ENCODE results near the gene C17orf75. TPM values are rescaled to one million over a fixed set of nuclear protein-coding genes. Genes with fewer than 3 reads are reported as not detected.

Gene C17orf75
- polyA plus RNA-seq, 3 donors, result 4.1 to 5.7 (median 5.0) TPM

DNA sequence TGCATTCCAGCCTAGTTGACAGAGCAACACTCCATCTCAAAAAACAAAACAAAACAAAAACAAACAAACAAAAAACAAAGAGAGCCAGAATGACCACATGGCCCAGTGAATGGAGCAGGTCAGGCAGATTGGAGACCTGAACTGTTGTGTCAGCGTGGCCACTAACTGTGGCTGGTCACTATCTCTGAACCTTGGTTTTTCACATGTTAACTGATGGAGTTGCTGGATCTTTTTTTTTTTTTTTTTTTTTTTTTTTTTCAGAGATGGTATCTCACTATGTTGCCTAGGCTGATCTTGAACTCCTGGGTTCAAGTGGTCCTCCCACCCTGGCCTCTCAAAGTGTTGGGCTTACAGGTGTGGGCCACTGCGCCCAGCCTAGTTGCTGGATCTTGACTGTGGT is 44.5 kb downstream of the C17orf75 start:
- no peaks in the 10 kb centered on the region for H3K9me3 Mint-ChIP-seq
- H3K27me3 Mint-ChIP-seq (ENCODE audit: low read depth in 3 of 3), result peaks cover 2 to 11% (median 3%) of the 10 kb centered on the region in 3 donors
- Histone ChIP-seq H2AFZ (ENCODE audit: insufficient read depth, low read depth, low read length, poor library complexity, severe bottlenecking) (no peak overlapping the region), H3K27ac (ENCODE audit: low read depth in 1 of 2, low read length in 2 of 2) (no peak overlapping the region), H4K20me1 (ENCODE audit: insufficient read depth, low read length) (no peaks in the 10 kb centered on the region), H3K4me2 (replicated peaks; ENCODE audit: extremely low read depth, low read length, poor library complexity, severe bottlenecking) (no peak overlapping the region), H3K4me1 (ENCODE audit: control insufficient read depth in 1 of 2, insufficient read depth in 2 of 2, low read length in 2 of 2) (no peaks in the 10 kb centered on the region), H3K79me2 (ENCODE audit: insufficient read depth, low read length) (no peaks in the 10 kb centered on the region), H3K4me3 (replicated peaks in 1 of 3; ENCODE audit: low read depth in 2 of 3, low read length in 3 of 3) (no peak overlapping the region), H3K36me3 (replicated peaks in 1 of 2; ENCODE audit: control insufficient read depth in 1 of 2, insufficient read depth in 2 of 2, low read length in 2 of 2) (no peaks in the 10 kb centered on the region), H3K9me3 (replicated peaks in 1 of 2; ENCODE audit: control insufficient read depth in 1 of 2, insufficient read depth in 1 of 2, low read length in 2 of 2) (no peaks in the 10 kb centered on the region), H3K9ac (ENCODE audit: insufficient read depth, low read length, poor library complexity, severe bottlenecking) (no peak overlapping the region), H3K27me3 (ENCODE audit: control insufficient read depth in 2 of 2, insufficient read depth in 2 of 2, low read length in 2 of 2) (no peaks in the 10 kb centered on the region)
- 100% methylated on average over 1 of the region's 2 CpGs for WGBS (ENCODE audit: insufficient coverage)
- TF ChIP-seq, protein P1, sequence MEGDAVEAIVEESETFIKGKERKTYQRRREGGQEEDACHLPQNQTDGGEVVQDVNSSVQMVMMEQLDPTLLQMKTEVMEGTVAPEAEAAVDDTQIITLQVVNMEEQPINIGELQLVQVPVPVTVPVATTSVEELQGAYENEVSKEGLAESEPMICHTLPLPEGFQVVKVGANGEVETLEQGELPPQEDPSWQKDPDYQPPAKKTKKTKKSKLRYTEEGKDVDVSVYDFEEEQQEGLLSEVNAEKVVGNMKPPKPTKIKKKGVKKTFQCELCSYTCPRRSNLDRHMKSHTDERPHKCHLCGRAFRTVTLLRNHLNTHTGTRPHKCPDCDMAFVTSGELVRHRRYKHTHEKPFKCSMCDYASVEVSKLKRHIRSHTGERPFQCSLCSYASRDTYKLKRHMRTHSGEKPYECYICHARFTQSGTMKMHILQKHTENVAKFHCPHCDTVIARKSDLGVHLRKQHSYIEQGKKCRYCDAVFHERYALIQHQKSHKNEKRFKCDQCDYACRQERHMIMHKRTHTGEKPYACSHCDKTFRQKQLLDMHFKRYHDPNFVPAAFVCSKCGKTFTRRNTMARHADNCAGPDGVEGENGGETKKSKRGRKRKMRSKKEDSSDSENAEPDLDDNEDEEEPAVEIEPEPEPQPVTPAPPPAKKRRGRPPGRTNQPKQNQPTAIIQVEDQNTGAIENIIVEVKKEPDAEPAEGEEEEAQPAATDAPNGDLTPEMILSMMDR (IDR thresholded peaks at IDR 0.05), result no peak
- no peak overlapping the region for H3K4me3 Mint-ChIP-seq
- H3K36me3 Mint-ChIP-seq, result no peaks in the 10 kb centered on the region
- H3K27ac Mint-ChIP-seq, result no peak overlapping the region
- no peak for DNase-seq
- peaks cover 6% of the 10 kb centered on the region for H3K4me1 Mint-ChIP-seq
- intact Hi-C loops (cut with micrococcal nuclease), result no loop called here

DNA sequence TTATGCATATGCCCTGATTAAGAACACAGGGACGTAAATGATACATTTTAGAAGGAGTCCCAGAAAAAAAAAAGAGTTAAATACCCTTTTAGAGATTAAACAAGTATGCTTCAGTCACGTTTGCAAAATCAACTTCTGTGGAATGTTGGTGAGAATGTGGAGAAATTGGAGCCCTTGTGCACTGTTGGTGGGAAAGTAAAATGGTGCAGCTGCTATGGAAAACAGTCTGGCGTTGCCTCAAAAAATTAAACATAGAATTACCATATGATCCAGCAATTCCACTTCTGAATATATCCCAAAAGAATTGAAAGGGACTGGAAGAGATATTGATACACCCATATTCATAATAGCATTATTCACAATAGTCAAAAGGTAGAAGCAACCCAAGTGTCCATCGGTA is 49.9 kb downstream of the C17orf75 start:
- Mint-ChIP-seq H3K4me3 (no peak overlapping the region), H3K27me3 (ENCODE audit: low read depth in 3 of 3) (peaks cover 0 to 13% (median 2%) of the 10 kb centered on the region in 3 donors), H3K27ac (no peak overlapping the region), H3K4me1 (peaks cover 26% of the 10 kb centered on the region), H3K9me3 (no peaks in the 10 kb centered on the region), H3K36me3 (peaks cover 0 to 7% of the 10 kb centered on the region in 2 donors)
- Histone ChIP-seq H3K4me3 (replicated peaks in 1 of 3; ENCODE audit: low read depth in 2 of 3, low read length in 3 of 3) (no peak overlapping the region), H3K4me2 (replicated peaks; ENCODE audit: extremely low read depth, low read length, poor library complexity, severe bottlenecking) (no peak overlapping the region), H3K79me2 (ENCODE audit: insufficient read depth, low read length) (no peaks in the 10 kb centered on the region), H3K9ac (ENCODE audit: insufficient read depth, low read length, poor library complexity, severe bottlenecking) (no peak overlapping the region), H4K20me1 (ENCODE audit: insufficient read depth, low read length) (no peaks in the 10 kb centered on the region), H3K4me1 (ENCODE audit: control insufficient read depth in 1 of 2, insufficient read depth in 2 of 2, low read length in 2 of 2) (peaks cover 16 to 19% of the 10 kb centered on the region in 2 donors), H3K27me3 (ENCODE audit: control insufficient read depth in 2 of 2, insufficient read depth in 2 of 2, low read length in 2 of 2) (no peaks in the 10 kb centered on the region), H3K9me3 (replicated peaks in 1 of 2; ENCODE audit: control insufficient read depth in 1 of 2, insufficient read depth in 1 of 2, low read length in 2 of 2) (no peaks in the 10 kb centered on the region), H3K36me3 (replicated peaks in 1 of 2; ENCODE audit: control insufficient read depth in 1 of 2, insufficient read depth in 2 of 2, low read length in 2 of 2) (no peaks in the 10 kb centered on the region), H2AFZ (ENCODE audit: insufficient read depth, low read depth, low read length, poor library complexity, severe bottlenecking) (no peak overlapping the region), H3K27ac (ENCODE audit: low read depth in 1 of 2, low read length in 2 of 2) (no peak overlapping the region)
- no peak for DNase-seq
- TF ChIP-seq, protein P1 (IDR thresholded peaks at IDR 0.05), result no peak
- WGBS (ENCODE audit: insufficient coverage), result 83% methylated on average over 1 of the region's 4 CpGs
- intact Hi-C loops (cut with micrococcal nuclease), result no loop called here

Measured in CD14-positive monocyte (primary cell).